HepG2 (cell line): ENCODE results near the gene DCPS. TPM values are rescaled to one million over a fixed set of nuclear protein-coding genes. Genes with fewer than 3 reads are reported as not detected.

Experiments used
- ATAC-seq: fragments of 200-7000 bp; cut with Tn5 transposase; 3 replicates; pipeline ENCODE4 v1.9.1; 2020; ENCODE audit warnings: mild to moderate bottlenecking, moderate library complexity
- BruUV-seq: library from RNA; stranded (reverse); fragments of 400-500 nt; replicated peaks from 2 replicates; lab custom pipeline; 2021; lab: Mats Ljungman, UMichigan
- CTCF ChIA-PET: fragments of 300-600 bp; formaldehyde crosslinking; extraction: SDS; loops from one replicate; lab custom pipeline; 2021; ENCODE audit warnings: low total read pairs, inconsistent platforms, low intra/inter-chr PET ratio; lab: Yijun Ruan, JAX
- POLR2A ChIA-PET: fragments of 350-600 bp; sonication (Branson Sonifier 250); formaldehyde crosslinking; loops from one replicate; lab custom pipeline; 2020; ENCODE audit warnings: antibody characterized with exemption, inconsistent platforms; lab: Yijun Ruan, JAX
- DNase-seq: peaks from one replicate; pipeline ENCODE4 v3.0.0-alpha.2; 2015; ENCODE audit warnings: low spot score
- FAIRE-seq: peaks from 3 replicates; lab custom pipeline; 2011; peaks lifted over from hg19 to GRCh38; lab: Jason Lieb, UNC
- H2AFZ ChIP-seq: one replicate; pipeline ENCODE4 v1.6.1; 2011; ENCODE audit warnings: low read length, inconsistent platforms
- H3K27ac ChIP-seq: fragments of 300-600 bp; 3 replicates; pipeline ENCODE4 v1.8.0; 2011; ENCODE audit warnings: mixed run types, mild to moderate bottlenecking, mixed read lengths, low read length, inconsistent platforms; ENCODE audit not compliant: insufficient read depth; ENCODE audit errors: extremely low read length
- H3K27me3 ChIP-seq, 2 experiments: fragments of 200-600 bp in 1 of 2; 2 replicates in 1 of 2; 3 replicates in 1 of 2; pipeline versions ENCODE4 v1.6.0 to v1.8.0; 2011; ENCODE audit warnings: low read length in 2 of 2, mild to moderate bottlenecking in 2 of 2, moderate library complexity in 2 of 2, inconsistent platforms in 1 of 2; ENCODE audit not compliant: insufficient read depth in 2 of 2, control insufficient read depth in 1 of 2
- H3K36me3 ChIP-seq, 2 experiments: fragments of 200-600 bp in 1 of 2; replicated peaks in 1 of 2; 2 replicates in 1 of 2; 3 replicates in 1 of 2; pipeline versions ENCODE4 v1.5.1 to v1.8.0; 2011; ENCODE audit warnings: low read length in 2 of 2, inconsistent platforms in 1 of 2; ENCODE audit not compliant: insufficient read depth in 2 of 2, control insufficient read depth in 1 of 2
- H3K4me1 ChIP-seq: 2 replicates; pipeline ENCODE4 v1.5.1; 2012; ENCODE audit warnings: low read length, inconsistent platforms; ENCODE audit not compliant: insufficient read depth
- H3K4me2 ChIP-seq: 2 replicates; pipeline ENCODE4 v1.6.0; 2011; ENCODE audit warnings: low read depth, low read length, inconsistent platforms
- H3K4me3 ChIP-seq, 3 experiments: fragments of 200-600 bp in 1 of 3; sonication (generic), shearing (Covaris generic) in 1 of 3; replicated peaks in 1 of 3; 2 replicates each; pipeline ENCODE4 v1.5.1; 2011 to 2016; ENCODE audit warnings: low read length in 3 of 3, inconsistent platforms in 2 of 3, low read depth in 2 of 3, mild to moderate bottlenecking in 2 of 3, control low read depth in 1 of 3, mixed read lengths in 1 of 3; ENCODE audit not compliant: insufficient read depth in 1 of 3
- H3K79me2 ChIP-seq: one replicate; pipeline ENCODE4 v1.6.1; 2011; ENCODE audit warnings: low read length, inconsistent platforms; ENCODE audit not compliant: insufficient read depth
- H3K9ac ChIP-seq: 2 replicates; pipeline ENCODE4 v1.6.0; 2011; ENCODE audit warnings: mild to moderate bottlenecking, low read depth, low read length, inconsistent platforms; ENCODE audit not compliant: insufficient read depth
- H3K9me3 ChIP-seq: 2 replicates; pipeline ENCODE4 v1.5.1; 2012; ENCODE audit warnings: mild to moderate bottlenecking, low read length
- H4K20me1 ChIP-seq: 2 replicates; pipeline ENCODE4 v1.6.0; 2011; ENCODE audit warnings: inconsistent platforms, mild to moderate bottlenecking, low read length, moderate library complexity; ENCODE audit not compliant: insufficient read depth
- CENPT ChIP-seq: sonication (generic); formaldehyde crosslinking; IDR thresholded peaks from 2 replicates; pipeline ENCODE4 v1.8.0; 2022; ENCODE audit warnings: low read depth, mild to moderate bottlenecking, moderate library complexity, missing genetic modification reagents
- CHD2 ChIP-seq: IDR thresholded peaks from 2 replicates; pipeline ENCODE4 v1.6.1; 2011; ENCODE audit warnings: low read depth, low read length, improper control_type of control experiment
- DZIP1 ChIP-seq: sonication (generic); formaldehyde crosslinking; IDR thresholded peaks from 2 replicates; pipeline ENCODE4 v1.5.0; 2020; ENCODE audit warnings: mild to moderate bottlenecking, missing genetic modification reagents
- FOXO4 ChIP-seq: sonication (generic); formaldehyde crosslinking; conservative IDR thresholded peaks from 2 replicates; pipeline ENCODE4 v1.8.1; 2023; ENCODE audit warnings: missing genetic modification reagents
- KMT2B ChIP-seq: IDR thresholded peaks from 2 replicates; pipeline ENCODE4 v1.6.1; 2016; ENCODE audit warnings: missing genetic modification reagents, missing compliant biosample characterization
- MED1 ChIP-seq: sonication (generic); formaldehyde crosslinking; IDR thresholded peaks from 2 replicates; pipeline ENCODE4 v1.4.0; 2020; ENCODE audit warnings: missing genetic modification reagents
- NR3C1 ChIP-seq: sonication (generic); formaldehyde crosslinking; IDR thresholded peaks from 2 replicates; pipeline ENCODE4 v1.4.0; 2020; ENCODE audit warnings: missing genetic modification reagents
- POLR2AphosphoS5 ChIP-seq: IDR thresholded peaks from 2 replicates; pipeline ENCODE4 v1.6.1; 2012; ENCODE audit warnings: low read depth, low read length
- SAP130 ChIP-seq: IDR thresholded peaks from 2 replicates; pipeline ENCODE4 v1.6.1; 2016; ENCODE audit warnings: low read depth
- ZBTB42 ChIP-seq: sonication (generic); formaldehyde crosslinking; IDR thresholded peaks from 2 replicates; pipeline ENCODE4 v1.5.0; 2020; ENCODE audit warnings: mild to moderate bottlenecking, missing genetic modification reagents
- ZMYM3 ChIP-seq: sonication (generic); formaldehyde crosslinking; IDR thresholded peaks from 2 replicates; pipeline ENCODE4 v1.5.1; 2020; ENCODE audit warnings: mild to moderate bottlenecking, missing genetic modification reagents
- ZNF143 ChIP-seq: sonication (generic); formaldehyde crosslinking; IDR thresholded peaks from 2 replicates; pipeline ENCODE4 v1.4.0; 2020; ENCODE audit warnings: missing genetic modification reagents
- ZNF17 ChIP-seq: sonication (generic); formaldehyde crosslinking; IDR thresholded peaks from 2 replicates; pipeline ENCODE4 v1.5.0; 2020; ENCODE audit warnings: mild to moderate bottlenecking, missing genetic modification reagents
- ZNF484 ChIP-seq: sonication (generic); formaldehyde crosslinking; IDR thresholded peaks from 2 replicates; pipeline ENCODE4 v1.5.1; 2020; ENCODE audit warnings: mild to moderate bottlenecking, low read depth, missing genetic modification reagents, borderline replicate concordance
- ZNF724P ChIP-seq: sonication (generic); formaldehyde crosslinking; IDR thresholded peaks from 2 replicates; pipeline ENCODE4 v1.8.0; 2022; ENCODE audit warnings: missing genetic modification reagents, borderline replicate concordance
- WGBS: methylation state at CpG from one replicate; pipeline ENCODE4 v1.1.6; 2017; ENCODE audit warnings: low lambda C conversion rate; 5-methylcytosine and 5-hydroxymethylcytosine counted together
- in situ Hi-C: cut with HindIII; loops from 2 replicates; pipeline ENCODE4 v1.10.0; 2017; ENCODE audit warnings: low pct_unique_long_range_greater_than_20kb; ENCODE audit not compliant: extremely low pct_ligation_motif_present
- intact Hi-C: fragments of 100-400 bp; cut with micrococcal nuclease; formaldehyde crosslinking; loops from one replicate; pipeline ENCODE4 v1.10.0; 2022; ENCODE audit not compliant: unreplicated experiment
- polyA plus RNA-seq, 8 experiments: library from polyadenylated mRNA; depleted of rRNA in 3 of 8; stranded (reverse) in 7 of 8; unstranded in 1 of 8; fragments of >200 nt; fragmentation: Illumina TruSeq in 4 of 8; extraction: Trizol in 4 of 8; gene quantifications; 2 replicates each; pipeline versions ENCODE4 v1.2.1 to v1.2.3, GENCODE V29; 2011 to 2016; ENCODE audit warnings: low read depth in 4 of 8, missing spikeins in 1 of 8, mixed read lengths in 1 of 8; ENCODE audit not compliant: insufficient read depth in 1 of 8
- total RNA-seq, 5 experiments: library from RNA; depleted of rRNA; stranded (reverse); fragments of >200 nt; fragmentation: Illumina TruSeq; extraction: Trizol; gene quantifications; 2 replicates each; pipeline ENCODE4 v1.2.3, GENCODE V29; 2016; ENCODE audit warnings: low read depth in 1 of 5
- TF ChIP-seq, protein P1 (sequence below): IDR thresholded peaks from 2 replicates; pipeline ENCODE4 v1.6.1; 2016; ENCODE audit warnings: mild to moderate bottlenecking
- TF ChIP-seq, protein P2 (sequence below): sonication (generic); formaldehyde crosslinking; IDR thresholded peaks from 2 replicates; pipeline ENCODE4 v1.5.0; 2020; ENCODE audit warnings: mild to moderate bottlenecking, missing genetic modification reagents

Gene DCPS
- total and polyA plus RNA-seq, 2 of the 13 experiments (the other 11 are each of a cell fraction or from before 2014, with no cell fraction given): 21.9 to 22.5 TPM

DNA sequence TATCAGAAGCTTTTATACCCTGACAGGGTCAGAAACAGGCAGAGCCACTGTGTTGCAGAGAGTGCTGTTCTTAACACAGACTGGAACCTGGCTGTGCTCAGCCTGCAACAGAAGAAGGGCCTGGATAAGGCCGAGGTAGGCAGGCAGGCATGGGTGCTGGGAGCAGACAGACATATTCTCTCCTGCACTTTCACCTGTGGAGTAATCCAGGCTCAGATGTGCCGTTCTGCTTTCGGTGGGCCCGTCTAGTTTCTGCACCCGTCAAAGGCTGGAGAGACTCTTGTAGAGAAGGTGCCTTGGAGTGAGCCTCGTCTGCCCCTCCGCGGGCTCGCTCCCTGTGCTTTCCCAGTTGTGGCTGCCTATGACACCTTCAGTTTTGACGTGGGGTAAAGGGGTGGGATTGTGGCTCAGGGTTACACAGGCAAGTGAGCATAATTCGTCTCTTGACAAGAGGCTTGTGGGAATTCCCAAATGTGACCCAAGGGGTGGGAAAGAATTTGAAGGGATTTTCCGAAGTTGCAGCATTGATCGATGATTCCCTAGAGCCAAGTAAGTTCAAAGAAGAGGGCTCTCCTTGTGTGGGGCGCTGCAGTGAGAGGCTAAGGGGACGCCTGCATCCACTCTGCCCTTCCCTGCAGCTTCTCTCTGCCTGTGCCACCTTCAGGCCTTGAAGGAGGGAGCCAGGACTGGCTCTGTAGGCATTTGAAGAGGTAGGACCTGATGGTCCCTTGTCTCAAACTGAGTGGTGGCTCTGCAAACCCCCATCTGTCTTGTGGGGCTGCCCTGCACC is 35.4 kb downstream of the DCPS start (continued):
- TF ChIP-seq ZNF17 (CRISPR knock-in tag) (no peak), ZBTB42 (CRISPR knock-in tag) (no peak), ZNF484 (no peak)
- TF ChIP-seq, protein P1, sequence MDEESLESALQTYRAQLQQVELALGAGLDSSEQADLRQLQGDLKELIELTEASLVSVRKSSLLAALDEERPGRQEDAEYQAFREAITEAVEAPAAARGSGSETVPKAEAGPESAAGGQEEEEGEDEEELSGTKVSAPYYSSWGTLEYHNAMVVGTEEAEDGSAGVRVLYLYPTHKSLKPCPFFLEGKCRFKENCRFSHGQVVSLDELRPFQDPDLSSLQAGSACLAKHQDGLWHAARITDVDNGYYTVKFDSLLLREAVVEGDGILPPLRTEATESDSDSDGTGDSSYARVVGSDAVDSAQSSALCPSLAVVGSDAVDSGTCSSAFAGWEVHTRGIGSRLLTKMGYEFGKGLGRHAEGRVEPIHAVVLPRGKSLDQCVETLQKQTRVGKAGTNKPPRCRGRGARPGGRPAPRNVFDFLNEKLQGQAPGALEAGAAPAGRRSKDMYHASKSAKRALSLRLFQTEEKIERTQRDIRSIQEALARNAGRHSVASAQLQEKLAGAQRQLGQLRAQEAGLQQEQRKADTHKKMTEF (CRISPR knock-in tag): no peak

DNA sequence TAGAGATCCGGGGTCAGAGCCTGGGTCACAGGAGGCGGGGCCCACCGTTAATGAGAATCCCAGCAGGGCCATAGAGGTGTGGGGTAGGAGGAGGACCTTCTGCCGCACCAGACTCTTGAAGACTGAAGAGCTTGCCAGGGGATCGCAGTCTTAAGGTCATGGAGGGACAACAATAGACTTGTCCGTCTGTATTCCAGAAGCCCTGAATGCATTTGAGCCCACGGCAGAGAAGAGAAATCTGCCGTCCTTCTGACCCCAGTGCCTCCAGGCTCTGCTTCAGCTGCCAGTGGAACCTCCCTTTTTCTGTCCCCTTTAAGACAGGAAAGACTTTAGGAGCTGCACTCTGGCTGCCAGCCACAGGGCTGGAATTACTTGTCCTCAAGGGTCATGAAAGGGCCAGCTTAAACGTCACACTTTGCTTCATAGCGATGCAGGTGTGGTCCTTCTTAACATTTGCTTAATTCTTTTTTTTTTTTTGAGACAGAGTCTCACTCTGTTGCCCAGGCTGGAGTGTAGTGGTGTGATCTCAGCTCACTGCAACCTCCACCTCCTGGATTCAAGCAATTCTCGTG is 36.1 kb downstream of the DCPS start:
- DNase-seq (no peak), ATAC-seq (no peak), FAIRE-seq (no peak)
- WGBS: 96% methylated on average over 7 of the region's 11 CpGs
- H3K4me1 ChIP-seq: peaks cover 19% of the 10 kb centered on the region
- H3K36me3 ChIP-seq: peaks cover 12 to 32% of the 10 kb centered on the region in 2 experiments; a peak in 4 of 5 replicates
- H3K4me3 ChIP-seq: no peak overlapping the region
- no peaks in the 10 kb centered on the region for H3K79me2 ChIP-seq
- no peaks in the 10 kb centered on the region for H4K20me1 ChIP-seq
- intact Hi-C loops: no loop called here
- CTCF ChIA-PET: no interaction called here
- POLR2A ChIA-PET: no interaction called here
- no peaks in the 10 kb centered on the region for H3K9me3 ChIP-seq
- no TSS peak for BruUV-seq
- H3K4me2 ChIP-seq: no peak overlapping the region
- no peak overlapping the region for H3K27ac ChIP-seq
- no peak overlapping the region for H3K9ac ChIP-seq
- in situ Hi-C loops: no loop called here
- no peak overlapping the region for H2AFZ ChIP-seq
- H3K27me3 ChIP-seq: no peaks in the 10 kb centered on the region
- TF ChIP-seq KMT2B (CRISPR knock-in tag) (no peak), MED1 (CRISPR knock-in tag) (no peak), FOXO4 (CRISPR knock-in tag) (no peak), DZIP1 (no peak), NR3C1 (CRISPR knock-in tag) (no peak), POLR2AphosphoS5 (no peak), ZNF724P (CRISPR knock-in tag) (no peak), ZMYM3 (CRISPR knock-in tag) (no peak), ZNF143 (CRISPR knock-in tag) (no peak), CHD2 (no peak), SAP130 (CRISPR knock-in tag) (no peak), CENPT (CRISPR knock-in tag) (no peak)
- TF ChIP-seq, protein P2, sequence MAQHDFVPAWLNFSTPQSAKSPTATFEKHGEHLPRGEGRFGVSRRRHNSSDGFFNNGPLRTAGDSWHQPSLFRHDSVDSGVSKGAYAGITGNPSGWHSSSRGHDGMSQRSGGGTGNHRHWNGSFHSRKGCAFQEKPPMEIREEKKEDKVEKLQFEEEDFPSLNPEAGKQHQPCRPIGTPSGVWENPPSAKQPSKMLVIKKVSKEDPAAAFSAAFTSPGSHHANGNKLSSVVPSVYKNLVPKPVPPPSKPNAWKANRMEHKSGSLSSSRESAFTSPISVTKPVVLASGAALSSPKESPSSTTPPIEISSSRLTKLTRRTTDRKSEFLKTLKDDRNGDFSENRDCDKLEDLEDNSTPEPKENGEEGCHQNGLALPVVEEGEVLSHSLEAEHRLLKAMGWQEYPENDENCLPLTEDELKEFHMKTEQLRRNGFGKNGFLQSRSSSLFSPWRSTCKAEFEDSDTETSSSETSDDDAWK: no peak
